ENCODE measurements around the gene ATP5PO.
A peak's percentile ranks its signal among the peaks of the same experiment; 100 is the strongest.

Gene ATP5PO

GRCh38 chr21:33915368-33916199, at the start of gene ATP5PO:
Gene ATP5PO, minus strand, starts transcription at chr21:33915804. Its CDS starts 41 bp downstream, at chr21:33915763.
- peak; percentile 96 for DNase-seq

- no peak for DNase-seq
Observed at GRCh38 chr21:33964706-33965325, 49.2 kb upstream of the ATP5PO start.

- DNase-seq: no peak
Observed at GRCh38 chr21:33963848-33964555, 48.4 kb upstream of the ATP5PO start.

GRCh38 chr21:33962290-33962689, 46.7 kb upstream of the ATP5PO start:
- DNase-seq: no peak

- no peak for DNase-seq
Observed at GRCh38 chr21:33961061-33961460, 45.5 kb upstream of the ATP5PO start.

GRCh38 chr21:33959680-33960079, 44.1 kb upstream of the ATP5PO start:
- no peak for DNase-seq

GRCh38 chr21:33954395-33954794, 38.8 kb upstream of the ATP5PO start:
- DNase-seq: no peak

GRCh38 chr21:33951276-33952178, 35.9 kb upstream of the ATP5PO start:
- DNase-seq: no peak

- DNase-seq: no peak
Observed at GRCh38 chr21:33950431-33951079, 35.0 kb upstream of the ATP5PO start.

- peak; percentile 38 for DNase-seq
Observed at GRCh38 chr21:33949516-33950430, 34.2 kb upstream of the ATP5PO start.

- DNase-seq: no peak
Observed at GRCh38 chr21:33948951-33949444, 33.4 kb upstream of the ATP5PO start.

GRCh38 chr21:33948096-33948950, 32.7 kb upstream of the ATP5PO start:
- peak; percentile 61 for DNase-seq

GRCh38 chr21:33947451-33948095, 32.0 kb upstream of the ATP5PO start:
- DNase-seq: peak; percentile 83

- DNase-seq: no peak
Observed at GRCh38 chr21:33945652-33946270, 30.2 kb upstream of the ATP5PO start.

GRCh38 chr21:33944185-33944763, 28.7 kb upstream of the ATP5PO start:
- no peak for DNase-seq

- no peak for DNase-seq
Observed at GRCh38 chr21:33943293-33943692, 27.7 kb upstream of the ATP5PO start.

- no peak for DNase-seq
Observed at GRCh38 chr21:33942426-33942825, 26.8 kb upstream of the ATP5PO start.

- no peak for DNase-seq
Observed at GRCh38 chr21:33940881-33941245, 25.3 kb upstream of the ATP5PO start.
